Measurements from ENCODE around the gene C1orf226. TPM values are rescaled to one million over a fixed set of nuclear protein-coding genes. Genes with fewer than 3 reads are reported as not detected.
"Not testable (repeated sequence)": the region's sequence is repeated elsewhere in the genome, so short reads cannot be mapped to it uniquely, and the experiment has no call there.

Gene C1orf226
- total RNA-seq, 2 experiments from 2014 or later, result 0.12 to 0.17 TPM

- DNase-seq, result no peak
- Mint-ChIP-seq H3K27ac (no peak overlapping the region), H3K4me3 (no peak overlapping the region), H3K27me3 (ENCODE audit: low read depth) (peaks cover 24% of the 10 kb centered on the region), H3K4me1 (ENCODE audit: low read depth) (no peaks in the 10 kb centered on the region), H3K36me3 (ENCODE audit: low read depth) (no peaks in the 10 kb centered on the region), H3K9me3 (no peaks in the 10 kb centered on the region)
- intact Hi-C loops (cut with micrococcal nuclease), result no loop called here
- CTCF ChIA-PET, result interaction anchor here (0.6 kb wide), 2 partner anchors 31 to 59 kb away, joined by 3 read pairs; no protein-coding TSS in a partner anchor
These were observed 41.3 kb downstream of the C1orf226 start for GRCh38 chr1:162422662-162423375.

GRCh38 chr1:162430583-162430982 is 49.1 kb downstream of the C1orf226 start:
- no peaks in the 10 kb centered on the region for H3K36me3 Mint-ChIP-seq (ENCODE audit: low read depth)
- H3K27ac Mint-ChIP-seq, result no peak overlapping the region
- H3K4me1 Mint-ChIP-seq (ENCODE audit: low read depth), result no peaks in the 10 kb centered on the region
- peaks cover 2% of the 10 kb centered on the region for H3K9me3 Mint-ChIP-seq
- H3K27me3 Mint-ChIP-seq (ENCODE audit: low read depth), result no peaks in the 10 kb centered on the region
- CTCF ChIA-PET, result no interaction called here
- intact Hi-C loops (cut with micrococcal nuclease), result no loop called here
- no peak overlapping the region for H3K4me3 Mint-ChIP-seq
- no peak for DNase-seq

- H3K27ac Mint-ChIP-seq; H3K27me3 Mint-ChIP-seq (ENCODE audit: low read depth); intact Hi-C loops (cut with micrococcal nuclease); H3K9me3 Mint-ChIP-seq; CTCF ChIA-PET; DNase-seq; H3K4me3 Mint-ChIP-seq; H3K36me3 Mint-ChIP-seq (ENCODE audit: low read depth); H3K4me1 Mint-ChIP-seq (ENCODE audit: low read depth): not testable (repeated sequence)
These were observed 51.6 kb downstream of the C1orf226 start for GRCh38 chr1:162432977-162433713.

Small RNAs within 50 kb of the gene (microRNA-seq; reads per million reads assigned to microRNA genes)
- not detected for gene MIR556 (ENCODE audit: borderline microRNAs expressed, borderline replicate concordance)

Other genes starting within 250 kb of the C1orf226 start
- gene SPATA46, start 4.9 kb upstream of the C1orf226 start, total RNA-seq, result not detected
- gene SH2D1B, start 30.4 kb downstream of the C1orf226 start, total RNA-seq, result not detected
- gene UHMK1, start 116.1 kb downstream of the C1orf226 start, total RNA-seq, result 10 to 100 TPM; 43.4 to 43.7 TPM
- 10 to 100 TPM; 22.6 TPM for gene UAP1, start 180.0 kb downstream of the C1orf226 start, total RNA-seq

Data from activated naive CD4-positive, alpha-beta T cell treated with anti-CD3 and anti-CD28 coated beads for 36 hours (primary cell).